MM.1S (cell line): ENCODE results near the gene OR2A14.

Experiments used
- CTCF ChIP-seq: fragments of 300-600 bp; sonication (generic); IDR thresholded peaks from 2 replicates; pipeline ENCODE4 v1.5.1; 2016; ENCODE audit warnings: antibody characterized with exemption, low read length, mixed read lengths
- EZH2phosphoT487 ChIP-seq: fragments of 300-600 bp; sonication (generic); IDR thresholded peaks from 2 replicates; pipeline ENCODE4 v1.6.1; 2018; ENCODE audit warnings: antibody characterized with exemption, low read length

GRCh38 chr7:144144426-144144825 lies 21.4 kb downstream of the OR2A14 start:
- TF ChIP-seq EZH2phosphoT487 (no peak), CTCF (no peak)
